T-cell (primary cell): ENCODE measurements around the gene CHAF1A. TPM values are rescaled to one million over a fixed set of nuclear protein-coding genes. Genes with fewer than 3 reads are reported as not detected.

Source experiments
- ATAC-seq, 4 experiments: fragments of 200-7000 bp in 3 of 4; fragments of 150-1000 bp in 1 of 4; cut with Tn5 transposase; replicated peaks in 1 of 4; 1 replicate in 3 of 4; 2 replicates in 1 of 4; pipeline ENCODE4 v1.10.0; 2021; ENCODE audit warnings: moderate library complexity in 3 of 4, mild to moderate bottlenecking in 2 of 4, moderate number of reproducible peaks in 1 of 4
- CTCF ChIA-PET, 2 donors: fragments of 300-600 bp; sonication (Branson Sonifier 250); formaldehyde crosslinking; loops; one replicate each; lab custom pipeline; 2022; ENCODE audit warnings: antibody characterized with exemption in 2 of 2; lab: Charles Lee
- POLR2A ChIA-PET, 2 donors: fragments of 300-600 bp; sonication (Branson Sonifier 250); formaldehyde crosslinking; loops; one replicate each; lab custom pipeline; 2022; ENCODE audit warnings: antibody characterized with exemption in 2 of 2; lab: Charles Lee
- DNase-seq, 35 experiments: peaks; one replicate each; pipeline versions ENCODE4 v3.0.0 to v3.0.0-alpha.2; 2013 to 2023
- H3K27ac ChIP-seq: one replicate; pipeline ENCODE4 v1.5.1; 2013; ENCODE audit warnings: low read length
- H3K27me3 ChIP-seq, 2 experiments: replicated peaks in 1 of 2; 1 replicate in 1 of 2; 2 replicates in 1 of 2; pipeline versions ENCODE4 v1.6.1 to v1.7.0; 2013; ENCODE audit warnings: low read length in 1 of 2, mixed read lengths in 1 of 2; ENCODE audit not compliant: control insufficient read depth in 2 of 2, insufficient read depth in 2 of 2; ENCODE audit errors: extremely low read depth in 1 of 2
- H3K36me3 ChIP-seq, 2 donors: 1 replicate in 1 of 2; 2 replicates in 1 of 2; pipeline versions ENCODE4 v1.6.1 to v1.7.0; 2013; ENCODE audit warnings: low read length in 1 of 2; ENCODE audit not compliant: control insufficient read depth in 2 of 2, insufficient read depth in 1 of 2; ENCODE audit errors: extremely low read depth in 1 of 2
- H3K4me1 ChIP-seq, 2 experiments: 1 replicate in 1 of 2; 2 replicates in 1 of 2; pipeline versions ENCODE4 v1.6.1 to v1.7.0; 2013; ENCODE audit warnings: low read length in 2 of 2, mixed read lengths in 1 of 2; ENCODE audit not compliant: insufficient read depth in 2 of 2, control insufficient read depth in 1 of 2; ENCODE audit errors: extremely low read depth in 1 of 2
- H3K4me3 ChIP-seq, 2 donors: 1 replicate in 1 of 2; 2 replicates in 1 of 2; pipeline versions ENCODE4 v1.5.1 to v1.7.0; 2013; ENCODE audit warnings: mild to moderate bottlenecking in 2 of 2, low read length in 1 of 2, moderate library complexity in 1 of 2; ENCODE audit not compliant: control insufficient read depth in 1 of 2; ENCODE audit errors: extremely low read depth in 1 of 2
- H3K9me3 ChIP-seq: 2 replicates; pipeline ENCODE4 v1.7.0; 2013
- H3K27ac Mint-ChIP-seq, 2 donors: one replicate each; pipeline ENCODE4 v1.8.0; 2020 to 2021; ENCODE audit warnings: mild to moderate bottlenecking in 2 of 2, mixed read lengths in 2 of 2
- H3K27me3 Mint-ChIP-seq, 2 donors: one replicate each; pipeline ENCODE4 v1.8.0; 2021 to 2022; ENCODE audit warnings: mixed read lengths in 2 of 2
- H3K36me3 Mint-ChIP-seq: one replicate; pipeline ENCODE4 v1.8.0; 2021; ENCODE audit warnings: mixed read lengths
- H3K4me1 Mint-ChIP-seq, 3 donors: one replicate each; pipeline ENCODE4 v1.8.0; 2020 to 2022; ENCODE audit warnings: mixed read lengths in 3 of 3, mild to moderate bottlenecking in 1 of 3
- H3K4me3 Mint-ChIP-seq, 3 donors: one replicate each; pipeline ENCODE4 v1.8.0; 2020 to 2022; ENCODE audit warnings: mild to moderate bottlenecking in 3 of 3, mixed read lengths in 3 of 3, moderate library complexity in 3 of 3
- H3K9me3 Mint-ChIP-seq, 3 donors: one replicate each; pipeline ENCODE4 v1.8.0; 2020 to 2022; ENCODE audit warnings: mixed read lengths in 3 of 3
- WGBS: methylation state at CpG from one replicate; pipeline ENCODE4 v1.1.5; 2013; ENCODE audit warnings: missing lambda C conversion rate; ENCODE audit not compliant: insufficient coverage; 5-methylcytosine and 5-hydroxymethylcytosine counted together
- total RNA-seq, 35 experiments: library from RNA in 6 of 35; stranded (reverse) in 6 of 35; fragments of 120-200 nt in 1 of 35; gene quantifications; one replicate each; pipeline versions ENCODE4 v1.2.1 to v1.2.4 and lab custom pipeline; 2013 to 2026

CHAF1A gene
- total RNA-seq, 5 donors from 2014 or later (not counting 1 experiment from before 2014, with no cell fraction given), result 14.4 to 27.3 (median 16.5) TPM

DNA sequence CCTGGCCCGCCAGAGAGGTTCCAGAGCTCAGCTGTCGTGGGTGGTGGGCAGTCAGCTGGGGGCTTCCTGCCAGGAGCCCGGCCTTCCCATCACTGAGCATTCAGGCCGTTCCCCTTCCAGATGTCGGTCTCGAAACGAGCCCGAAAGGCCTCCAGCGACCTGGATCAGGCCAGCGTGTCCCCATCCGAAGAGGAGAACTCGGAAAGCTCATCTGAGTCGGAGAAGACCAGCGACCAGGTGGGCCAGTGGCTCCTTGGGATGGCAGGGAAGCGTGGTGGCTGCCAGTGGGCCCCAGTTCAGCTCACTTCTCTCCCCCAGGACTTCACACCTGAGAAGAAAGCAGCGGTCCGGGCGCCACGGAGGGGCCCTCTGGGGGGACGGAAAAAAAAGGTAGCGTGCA is 89.0 kb downstream of the CHAF1A start:
- H3K4me1 Mint-ChIP-seq, result no peaks in the 10 kb centered on the region
- H3K36me3 ChIP-seq, result peaks cover 34 to 66% of the 10 kb centered on the region in 2 donors

DNA sequence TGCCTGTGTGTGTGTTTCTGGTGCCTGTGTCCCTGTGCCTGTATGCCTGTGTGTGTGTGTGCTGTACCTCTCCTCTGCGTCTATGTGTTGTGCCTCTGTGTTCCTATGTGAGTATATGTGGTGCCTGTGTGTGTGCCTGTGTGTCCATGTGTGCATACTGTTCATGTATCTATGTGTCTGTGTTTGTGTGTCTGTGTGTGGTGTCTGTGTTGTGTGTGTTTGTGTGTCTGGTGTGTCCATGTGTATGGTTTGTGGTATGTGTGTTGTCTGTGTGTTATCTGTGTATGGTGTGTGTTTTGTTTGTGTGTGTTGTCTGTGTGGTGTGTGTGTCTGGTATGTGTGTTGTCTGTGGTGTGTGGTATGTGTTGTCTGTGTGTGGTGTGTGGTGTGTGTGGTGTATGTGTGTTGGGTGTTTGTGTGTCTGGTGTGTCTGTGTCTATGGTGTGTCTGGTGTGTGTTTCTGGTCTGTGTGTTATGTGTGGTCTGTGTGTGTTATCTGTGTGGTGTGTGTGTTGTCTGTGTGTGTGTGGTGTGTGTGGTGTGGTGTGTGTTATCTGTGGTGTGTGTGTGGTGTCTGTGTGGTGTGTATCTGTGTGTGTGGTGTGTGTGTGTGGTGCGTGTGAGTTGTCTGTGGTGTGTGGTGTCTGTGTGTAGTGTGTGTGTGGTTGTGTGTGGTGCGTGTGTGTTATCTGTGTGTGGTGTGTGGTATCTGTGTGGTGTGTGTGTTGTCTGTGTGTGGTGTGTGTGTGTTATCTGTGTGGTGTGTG is 90.1 kb downstream of the CHAF1A start:
- POLR2A ChIA-PET, result no interaction called here
- Histone ChIP-seq H3K4me1 (no peaks in the 10 kb centered on the region), H3K27ac (no peak overlapping the region), H3K27me3 (no peaks in the 10 kb centered on the region), H3K9me3 (no peaks in the 10 kb centered on the region), H3K4me3 (no peak overlapping the region), H3K36me3 (peaks cover 35 to 67% of the 10 kb centered on the region in 2 donors)
- no peak overlapping the region for H3K4me3 Mint-ChIP-seq
- H3K27ac Mint-ChIP-seq, result no peak overlapping the region
- H3K36me3 Mint-ChIP-seq, result peaks cover 15% of the 10 kb centered on the region
- H3K9me3 Mint-ChIP-seq, result no peaks in the 10 kb centered on the region
- WGBS, result 100% methylated on average over 3 of the region's 3 CpGs
- ATAC-seq, result no peak
- CTCF ChIA-PET, result no interaction called here
- no peak for DNase-seq
- no peaks in the 10 kb centered on the region for H3K27me3 Mint-ChIP-seq
- H3K4me1 Mint-ChIP-seq, result no peaks in the 10 kb centered on the region

More for the DNA sequence above, 89.0 kb downstream of the CHAF1A start:
- H3K27me3 Mint-ChIP-seq, result no peaks in the 10 kb centered on the region
- no peak overlapping the region for H3K4me3 Mint-ChIP-seq
- 97% methylated on average over 15 of the region's 21 CpGs for WGBS
- H3K9me3 ChIP-seq, result no peaks in the 10 kb centered on the region
- H3K4me3 ChIP-seq, result no peak overlapping the region
- H3K9me3 Mint-ChIP-seq, result no peaks in the 10 kb centered on the region
- DNase-seq (no peak), ATAC-seq (no peak)
- no peak overlapping the region for H3K27ac Mint-ChIP-seq
- H3K4me1 ChIP-seq, result no peaks in the 10 kb centered on the region
- no peak overlapping the region for H3K27ac ChIP-seq
- ChIA-PET CTCF (no interaction called here), POLR2A (no interaction called here)
- H3K27me3 ChIP-seq, result no peaks in the 10 kb centered on the region
- peaks cover 22% of the 10 kb centered on the region for H3K36me3 Mint-ChIP-seq

Other genes starting within 250 kb of the CHAF1A start
- under 1 TPM in 1 of 5 donors, not detected in 4; 0.16 TPM for gene CREB3L3, start 249.0 kb upstream of the CHAF1A start, total RNA-seq
- gene SIRT6, start 220.1 kb upstream of the CHAF1A start, total RNA-seq, result 10 to 100 TPM; 19.9 to 35.7 (median 30.0) TPM
- 1 to 10 TPM in 3 of 5 donors, under 1 TPM in 2; 0.79 to 2.2 (median 1.3) TPM for gene ANKRD24, start 220.0 kb upstream of the CHAF1A start, total RNA-seq
- gene EBI3, start 173.1 kb upstream of the CHAF1A start, total RNA-seq, result under 1 TPM in 3 of 5 donors, not detected in 2; 0.38 to 0.92 (median 0.79) TPM
- 10 to 100 TPM; 28.4 to 37.4 (median 35.2) TPM for gene YJU2, start 155.6 kb upstream of the CHAF1A start, total RNA-seq
- gene SHD, start 123.4 kb upstream of the CHAF1A start, total RNA-seq, result under 1 TPM in 1 of 5 donors, not detected in 4; 0.19 TPM
- 10 to 100 TPM; 13.5 to 44.0 (median 32.4) TPM for gene TMIGD2, start 100.3 kb upstream of the CHAF1A start, total RNA-seq
- 1 to 10 TPM; 2.8 to 4.1 (median 3.4) TPM for gene FSD1, start 98.0 kb upstream of the CHAF1A start, total RNA-seq
- 1 to 10 TPM; 2.3 to 3.7 (median 2.9) TPM for gene STAP2, start 63.8 kb upstream of the CHAF1A start, total RNA-seq
- 10 to 100 TPM; 10.7 to 27.3 (median 22.6) TPM for gene MPND, start 59.1 kb upstream of the CHAF1A start, total RNA-seq
- 10 to 100 TPM; 38.8 to 51.5 (median 45.7) TPM for gene SH3GL1, start 2.1 kb upstream of the CHAF1A start, total RNA-seq
- 10 to 100 TPM; 49.7 to 86.4 (median 76.5) TPM for gene UBXN6, start 55.2 kb downstream of the CHAF1A start, total RNA-seq
- 10 to 100 TPM; 24.9 to 41.8 (median 39.4) TPM for gene HDGFL2, start 69.7 kb downstream of the CHAF1A start, total RNA-seq
- under 1 TPM in 3 of 5 donors, not detected in 2; 0.06 to 0.16 (median 0.15) TPM for gene PLIN4, start 115.8 kb downstream of the CHAF1A start, total RNA-seq
- 1 to 10 TPM in 2 of 5 donors, under 1 TPM in 3; 0.14 to 2.3 (median 0.99) TPM for gene PLIN5, start 132.6 kb downstream of the CHAF1A start, total RNA-seq
- under 1 TPM in 3 of 5 donors, not detected in 2; 0.13 to 0.32 (median 0.19) TPM for gene LRG1, start 137.4 kb downstream of the CHAF1A start, total RNA-seq
- gene SEMA6B, start 157.0 kb downstream of the CHAF1A start, total RNA-seq, result under 1 TPM in 3 of 5 donors, not detected in 2; 0.25 to 0.43 (median 0.32) TPM
- 10 to 100 TPM; 10.8 to 23.0 (median 19.5) TPM for gene TNFAIP8L1, start 236.9 kb downstream of the CHAF1A start, total RNA-seq